GM12892 (cell line): ENCODE measurements around the gene COL6A2.

ENCODE experiments used
- POLR2A ChIP-seq: IDR thresholded peaks from 2 replicates; pipeline ENCODE4 v1.6.1; 2011; ENCODE audit warnings: low read depth, low read length, control low read depth
- POLR2AphosphoS5 ChIP-seq: IDR thresholded peaks from 2 replicates; pipeline ENCODE4 v1.6.1; 2011; ENCODE audit warnings: low read depth, low read length, control low read depth

- TF ChIP-seq POLR2AphosphoS5: no peak
- TF ChIP-seq POLR2A: no peak
Measured at GRCh38 chr21:46160907-46161632, 63.2 kb downstream of the COL6A2 start.
